WTC11 (cell line): Measurements from ENCODE around the gene ZNF808. TPM values are rescaled to one million over a fixed set of nuclear protein-coding genes. Genes with fewer than 3 reads are reported as not detected.
"Not testable (repeated sequence)": the region's sequence is repeated elsewhere in the genome, so short reads cannot be mapped to it uniquely, and the experiment has no call there.

Experiments used
- ATAC-seq: fragments of 200-7000 bp; cut with Tn5 transposase; 2 replicates; pipeline ENCODE4 v1.10.0; 2021; ENCODE audit warnings: mild to moderate bottlenecking, moderate library complexity
- CTCF ChIA-PET: fragments of 300-600 bp; sonication (Branson Sonifier 250); formaldehyde crosslinking; loops from one replicate; lab custom pipeline; 2021; ENCODE audit warnings: antibody characterized with exemption; lab: Charles Lee
- POLR2A ChIA-PET: fragments of 350-600 bp; sonication (Branson Sonifier 250); formaldehyde crosslinking; loops from one replicate; lab custom pipeline; 2021; ENCODE audit warnings: antibody characterized with exemption; lab: Charles Lee
- DNase-seq: peaks from one replicate; pipeline ENCODE4 v3.0.0; 2021; ENCODE audit warnings: low spot score
- H3K27ac Mint-ChIP-seq: 2 replicates; pipeline ENCODE4 v1.8.0; 2021; ENCODE audit warnings: mixed read lengths
- H3K27me3 Mint-ChIP-seq: 2 replicates; pipeline ENCODE4 v1.8.0; 2021; ENCODE audit warnings: low read depth, mild to moderate bottlenecking, moderate library complexity, mixed read lengths
- H3K36me3 Mint-ChIP-seq: 2 replicates; pipeline ENCODE4 v1.8.0; 2021; ENCODE audit warnings: mixed read lengths
- H3K4me1 Mint-ChIP-seq: 2 replicates; pipeline ENCODE4 v1.8.0; 2022; ENCODE audit warnings: mixed read lengths
- H3K4me3 Mint-ChIP-seq: 2 replicates; pipeline ENCODE4 v1.8.0; 2021; ENCODE audit warnings: mild to moderate bottlenecking, moderate library complexity, mixed read lengths
- H3K9me3 Mint-ChIP-seq: 2 replicates; pipeline ENCODE4 v1.8.0; 2021; ENCODE audit warnings: mixed read lengths
- ATF3 ChIP-seq: sonication (generic); formaldehyde crosslinking; conservative IDR thresholded peaks from 2 replicates; pipeline ENCODE4 v1.8.1; 2022; ENCODE audit warnings: mild to moderate bottlenecking, missing genetic modification reagents
- E2F1 ChIP-seq: sonication (generic); formaldehyde crosslinking; IDR thresholded peaks from 2 replicates; pipeline ENCODE4 v1.8.0; 2022; ENCODE audit warnings: mild to moderate bottlenecking, missing genetic modification reagents
- E2F4 ChIP-seq: sonication (generic); formaldehyde crosslinking; IDR thresholded peaks from 2 replicates; pipeline ENCODE4 v1.8.1; 2022; ENCODE audit warnings: low read depth, mild to moderate bottlenecking, moderate library complexity, missing genetic modification reagents, borderline replicate concordance
- ERG ChIP-seq: fragments of 250-450 bp; sonication (Bioruptor Pico); IDR thresholded peaks from 2 replicates; pipeline ENCODE4 v1.8.0; 2021; ENCODE audit warnings: mild to moderate bottlenecking
- ESRRA ChIP-seq: sonication (generic); formaldehyde crosslinking; IDR thresholded peaks from 2 replicates; pipeline ENCODE4 v1.8.1; 2022; ENCODE audit warnings: mild to moderate bottlenecking, missing genetic modification reagents, borderline replicate concordance
- GRHL2 ChIP-seq: fragments of 250-450 bp; sonication (Bioruptor Pico); IDR thresholded peaks from 2 replicates; pipeline ENCODE4 v1.8.0; 2022; ENCODE audit warnings: mild to moderate bottlenecking, moderate library complexity; ENCODE audit not compliant: insufficient replicate concordance, severe bottlenecking
- MLX ChIP-seq: sonication (generic); formaldehyde crosslinking; IDR thresholded peaks from 2 replicates; pipeline ENCODE4 v1.8.1; 2023; ENCODE audit warnings: mild to moderate bottlenecking, missing genetic modification reagents, moderate library complexity
- NFE2L1 ChIP-seq: sonication (generic); formaldehyde crosslinking; IDR thresholded peaks from 2 replicates; pipeline ENCODE4 v1.8.1; 2023; ENCODE audit warnings: missing genetic modification reagents
- PRDM15 ChIP-seq: sonication (generic); formaldehyde crosslinking; IDR thresholded peaks from 2 replicates; pipeline ENCODE4 v1.8.0; 2022; ENCODE audit warnings: missing genetic modification reagents
- RELA ChIP-seq: sonication (generic); formaldehyde crosslinking; IDR thresholded peaks from 2 replicates; pipeline ENCODE4 v1.8.1; 2022; ENCODE audit warnings: missing genetic modification reagents, mild to moderate bottlenecking, borderline replicate concordance
- STAT6 ChIP-seq: sonication (generic); formaldehyde crosslinking; conservative IDR thresholded peaks from 2 replicates; pipeline ENCODE4 v1.8.1; 2023; ENCODE audit warnings: mild to moderate bottlenecking, low read depth, missing genetic modification reagents, moderate library complexity
- TEAD1 ChIP-seq: sonication (generic); formaldehyde crosslinking; IDR thresholded peaks from 2 replicates; pipeline ENCODE4 v1.8.0; 2022; ENCODE audit warnings: mild to moderate bottlenecking, missing genetic modification reagents
- USF1 ChIP-seq: sonication (generic); formaldehyde crosslinking; IDR thresholded peaks from 2 replicates; pipeline ENCODE4 v1.8.0; 2022; ENCODE audit warnings: mild to moderate bottlenecking, missing genetic modification reagents
- USF2 ChIP-seq: sonication (generic); formaldehyde crosslinking; IDR thresholded peaks from 2 replicates; pipeline ENCODE4 v1.8.1; 2023; ENCODE audit warnings: mild to moderate bottlenecking, missing genetic modification reagents, moderate library complexity
- ZNF121 ChIP-seq: sonication (generic); formaldehyde crosslinking; IDR thresholded peaks from 2 replicates; pipeline ENCODE4 v1.8.0; 2023; ENCODE audit warnings: missing genetic modification reagents
- ZNF138 ChIP-seq: sonication (generic); formaldehyde crosslinking; conservative IDR thresholded peaks from 2 replicates; pipeline ENCODE4 v1.8.1; 2022; ENCODE audit warnings: mild to moderate bottlenecking, moderate library complexity, missing genetic modification reagents
- ZNF396 ChIP-seq: fragments of 250-450 bp; sonication (Bioruptor Pico); IDR thresholded peaks from 2 replicates; pipeline ENCODE4 v1.8.0; 2021; ENCODE audit warnings: mild to moderate bottlenecking, moderate library complexity, borderline replicate concordance
- ZNF416 ChIP-seq: fragments of 250-450 bp; sonication (Bioruptor Pico); IDR thresholded peaks from 2 replicates; pipeline ENCODE4 v1.9.0; 2021; ENCODE audit warnings: mild to moderate bottlenecking, inconsistent platforms
- total RNA-seq: library from RNA; stranded (reverse); gene quantifications from 3 replicates; pipeline ENCODE4 v1.2.3, GENCODE V29; 2021

Gene ZNF808
- total RNA-seq, 1 experiment from 2014 or later: 59.2 TPM

GRCh38 chr19:52541608-52542007 is 14.1 kb downstream of the ZNF808 start:
- POLR2A ChIA-PET: interaction anchor here (0.7 kb wide), 1 partner anchor 11 kb away, joined by 4 read pairs; no protein-coding TSS in a partner anchor
- TF ChIP-seq ESRRA (CRISPR knock-in tag) (no peak), ZNF396 (no peak), ERG (no peak), TEAD1 (CRISPR knock-in tag) (no peak), ZNF138 (no peak), USF2 (CRISPR knock-in tag) (no peak), ZNF121 (no peak), PRDM15 (no peak), ATF3 (CRISPR knock-in tag) (no peak), NFE2L1 (no peak), MLX (CRISPR knock-in tag) (no peak), E2F1 (CRISPR knock-in tag) (no peak), RELA (no peak), STAT6 (CRISPR knock-in tag) (no peak), E2F4 (CRISPR knock-in tag) (no peak), USF1 (CRISPR knock-in tag) (no peak), GRHL2 (no peak), ZNF416 (CRISPR knock-in tag) (no peak)
- no peak for DNase-seq
- Mint-ChIP-seq H3K36me3 (peaks cover 28% of the 10 kb centered on the region), H3K4me3 (no peak overlapping the region), H3K27me3 (peaks cover 5% of the 10 kb centered on the region), H3K27ac (no peak overlapping the region), H3K4me1 (peaks cover 18% of the 10 kb centered on the region), H3K9me3 (no peaks in the 10 kb centered on the region)
- ATAC-seq: no peak
- CTCF ChIA-PET: interaction anchor here (0.6 to 1.1 kb wide), 4 partner anchors 15 to 206 kb away, joined by 3 to 4 read pairs (median 3); partner anchors contain the start of gene ZNF610

- CTCF ChIA-PET, H3K27ac Mint-ChIP-seq, ATAC-seq, H3K27me3 Mint-ChIP-seq, H3K9me3 Mint-ChIP-seq, POLR2A ChIA-PET, DNase-seq, H3K4me3 Mint-ChIP-seq: not testable (repeated sequence)
- H3K4me1 Mint-ChIP-seq: peaks cover 11% of the 10 kb centered on the region; the same call in 1 of the 2 replicates
- H3K36me3 Mint-ChIP-seq: peaks cover 35% of the 10 kb centered on the region
These were observed 15.1 kb downstream of the ZNF808 start for GRCh38 chr19:52542541-52542940.
